ENCODE data around the gene GPR151. TPM values are rescaled to one million over a fixed set of nuclear protein-coding genes. Genes with fewer than 3 reads are reported as not detected.

GPR151 gene
- polyA plus RNA-seq, 2 of the 4 experiments (the other 2 are of a cell fraction): not detected

DNA sequence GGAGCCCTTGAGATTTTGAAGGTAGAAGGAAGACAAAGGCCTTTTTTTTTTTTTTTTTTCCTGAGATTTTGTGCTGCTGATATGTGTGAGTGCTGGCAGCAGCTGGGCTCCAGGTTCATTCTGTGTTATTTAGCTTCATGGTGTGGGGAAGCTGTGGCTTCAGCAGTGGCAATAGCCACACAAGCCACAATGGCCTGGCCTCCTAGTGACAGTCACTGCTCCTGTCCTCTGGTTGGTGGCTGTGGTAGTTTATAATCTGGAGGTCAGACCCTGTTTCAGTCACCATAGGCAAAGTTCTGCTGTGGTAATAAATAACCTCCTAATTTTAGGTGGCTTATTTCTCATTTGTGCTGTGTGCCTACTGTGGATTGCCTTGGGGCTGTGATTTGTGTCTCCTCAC, 28.2 kb upstream of the GPR151 start:
- no peak overlapping the region for H3K4me2 ChIP-seq
- H3K9me3 ChIP-seq: no peaks in the 10 kb centered on the region
- TF ChIP-seq, protein P1, sequence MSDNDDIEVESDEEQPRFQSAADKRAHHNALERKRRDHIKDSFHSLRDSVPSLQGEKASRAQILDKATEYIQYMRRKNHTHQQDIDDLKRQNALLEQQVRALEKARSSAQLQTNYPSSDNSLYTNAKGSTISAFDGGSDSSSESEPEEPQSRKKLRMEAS (IDR thresholded peaks at IDR 0.05): no peak
- TF ChIP-seq RCOR1 (IDR thresholded peaks at IDR 0.05; ENCODE audit: low read depth, low read length) (no peak), CHD2 (IDR thresholded peaks at IDR 0.05; ENCODE audit: low read length, partially characterized antibody) (no peak)
- H3K4me1 ChIP-seq: no peaks in the 10 kb centered on the region
- DNase-seq (ENCODE audit: low read depth in 1 of 2, low spot score in 1 of 2): no peak
- no peak for ATAC-seq
- no peak for FAIRE-seq
- ChIA-PET POLR2A (interaction anchor here (0.6 kb wide), 1 partner anchor 563 kb away, joined by 3 read pairs; no protein-coding TSS in a partner anchor), CTCF (interaction anchor here (0.6 to 4.8 kb wide), 3 partner anchors 12 to 645 kb away, joined by 3 to 50 read pairs (median 7); no protein-coding TSS in a partner anchor)
- no peak overlapping the region for H3K4me3 ChIP-seq
- H3K27ac ChIP-seq: no peak overlapping the region

DNA sequence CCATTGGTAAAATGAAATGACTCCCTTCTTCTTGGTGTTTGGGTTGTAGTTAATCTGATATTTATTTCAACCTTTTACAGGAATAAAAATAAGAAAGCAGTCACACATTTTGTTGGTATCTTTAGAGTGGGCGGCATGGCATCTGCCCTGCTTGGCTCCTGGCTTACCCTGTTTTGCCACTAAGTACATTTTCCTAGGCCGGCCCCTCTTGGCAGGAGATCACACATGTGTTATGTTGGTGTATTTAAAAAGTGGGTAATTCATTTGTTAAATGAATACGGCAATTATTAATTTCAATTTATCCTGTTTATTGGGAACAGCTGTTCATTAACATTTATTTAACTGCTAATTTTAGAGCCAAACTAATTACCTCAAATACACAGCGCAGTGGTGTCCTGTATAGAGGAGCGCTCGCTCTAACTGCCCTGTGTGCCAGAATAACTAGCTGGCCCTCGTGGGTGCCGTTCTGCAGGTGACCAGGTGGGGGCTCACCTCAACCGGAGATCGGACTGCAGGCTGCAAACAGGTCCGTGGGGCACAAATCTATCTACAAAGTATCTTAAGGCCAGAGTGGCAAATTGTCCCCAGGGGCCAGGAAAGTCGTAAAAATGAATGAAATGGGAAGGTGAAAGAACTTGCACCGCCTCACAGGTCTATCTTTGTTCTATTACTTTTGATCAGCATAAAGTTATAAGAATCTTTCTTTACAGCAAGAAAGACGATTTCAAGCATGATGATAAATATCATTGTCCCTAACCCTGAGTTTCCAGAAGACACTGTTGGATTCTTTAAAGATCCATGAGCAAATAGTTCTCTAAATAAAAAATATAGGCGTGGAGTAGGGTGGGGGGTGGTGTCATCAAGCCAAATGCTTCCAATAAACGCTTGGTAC, 26.2 kb upstream of the GPR151 start:
- Histone ChIP-seq H3K27ac (no peak overlapping the region), H3K4me2 (peak overlapping the region; percentile 24; the same call in 1 of the 3 replicates), H3K9me3 (no peaks in the 10 kb centered on the region), H3K4me3 (no peak overlapping the region), H3K4me1 (no peaks in the 10 kb centered on the region)
- POLR2A ChIA-PET: no interaction called here
- peak; percentile 69 to 70 for DNase-seq (ENCODE audit: low read depth in 1 of 2, low spot score in 1 of 2)
- CTCF ChIA-PET: interaction anchor here (0.6 to 6.6 kb wide), 33 partner anchors 9 to 646 kb away, joined by 3 to 121 read pairs (median 4); partner anchors contain the start of gene PPP2R2B
- WGBS (ENCODE audit: missing lambda C conversion rate): 19% methylated on average over 16 of the region's 16 CpGs
- no peak for FAIRE-seq
- peak; percentile 97 to 99 for ATAC-seq
- TF ChIP-seq, protein P2, sequence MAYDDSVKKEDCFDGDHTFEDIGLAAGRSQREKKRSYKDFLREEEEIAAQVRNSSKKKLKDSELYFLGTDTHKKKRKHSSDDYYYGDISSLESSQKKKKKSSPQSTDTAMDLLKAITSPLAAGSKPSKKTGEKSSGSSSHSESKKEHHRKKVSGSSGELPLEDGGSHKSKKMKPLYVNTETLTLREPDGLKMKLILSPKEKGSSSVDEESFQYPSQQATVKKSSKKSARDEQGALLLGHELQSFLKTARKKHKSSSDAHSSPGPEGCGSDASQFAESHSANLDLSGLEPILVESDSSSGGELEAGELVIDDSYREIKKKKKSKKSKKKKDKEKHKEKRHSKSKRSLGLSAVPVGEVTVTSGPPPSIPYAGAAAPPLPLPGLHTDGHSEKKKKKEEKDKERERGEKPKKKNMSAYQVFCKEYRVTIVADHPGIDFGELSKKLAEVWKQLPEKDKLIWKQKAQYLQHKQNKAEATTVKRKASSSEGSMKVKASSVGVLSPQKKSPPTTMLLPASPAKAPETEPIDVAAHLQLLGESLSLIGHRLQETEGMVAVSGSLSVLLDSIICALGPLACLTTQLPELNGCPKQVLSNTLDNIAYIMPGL (CRISPR knock-in tag; IDR thresholded peaks at IDR 0.05; ENCODE audit: borderline replicate concordance): no peak
- peak; percentile 89 to 94 for TF ChIP-seq RAD21 (conservative IDR thresholded peaks at IDR 0.05 in 1 of 2, IDR thresholded peaks at IDR 0.05 in 1 of 2)
- no peak for TF ChIP-seq RARB (CRISPR knock-in tag; IDR thresholded peaks at IDR 0.05)
- no peak for TF ChIP-seq EHMT2 (IDR thresholded peaks at IDR 0.05; ENCODE audit: low read depth)
- TF ChIP-seq CHD2 (IDR thresholded peaks at IDR 0.05; ENCODE audit: low read length, partially characterized antibody): no peak
- no peak for TF ChIP-seq CHD4 (IDR thresholded peaks at IDR 0.05; ENCODE audit: borderline replicate concordance)
- no peak for TF ChIP-seq PHF8 (IDR thresholded peaks at IDR 0.05; ENCODE audit: borderline replicate concordance, low read depth)
- TF ChIP-seq FOXS1 (CRISPR knock-in tag; IDR thresholded peaks at IDR 0.05): no peak
- TF ChIP-seq CTCF (IDR thresholded peaks at IDR 0.05): peak; percentile 80
- peak; percentile 89 for TF ChIP-seq SMC3 (IDR thresholded peaks at IDR 0.05)
- no peak for TF ChIP-seq JUN (IDR thresholded peaks at IDR 0.05)
- TF ChIP-seq, protein P3, sequence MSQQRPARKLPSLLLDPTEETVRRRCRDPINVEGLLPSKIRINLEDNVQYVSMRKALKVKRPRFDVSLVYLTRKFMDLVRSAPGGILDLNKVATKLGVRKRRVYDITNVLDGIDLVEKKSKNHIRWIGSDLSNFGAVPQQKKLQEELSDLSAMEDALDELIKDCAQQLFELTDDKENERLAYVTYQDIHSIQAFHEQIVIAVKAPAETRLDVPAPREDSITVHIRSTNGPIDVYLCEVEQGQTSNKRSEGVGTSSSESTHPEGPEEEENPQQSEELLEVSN (IDR thresholded peaks at IDR 0.05; ENCODE audit: borderline replicate concordance, low read depth): no peak

GRCh38 chr5:146540414-146540813, 24.4 kb upstream of the GPR151 start:
- TF ChIP-seq CEBPB (IDR thresholded peaks at IDR 0.05): no peak
- TF ChIP-seq TFCP2L1 (CRISPR knock-in tag; IDR thresholded peaks at IDR 0.05): no peak
- no peak for TF ChIP-seq PHF8 (IDR thresholded peaks at IDR 0.05; ENCODE audit: borderline replicate concordance, low read depth)
- no peak for TF ChIP-seq TP53 (CRISPR knock-in tag; IDR thresholded peaks at IDR 0.05)
- TF ChIP-seq EHMT2 (IDR thresholded peaks at IDR 0.05; ENCODE audit: low read depth): no peak
- FAIRE-seq (no peak), DNase-seq (ENCODE audit: low read depth in 1 of 2, low spot score in 1 of 2) (no peak), ATAC-seq (no peak)
- Histone ChIP-seq H3K9me3 (no peaks in the 10 kb centered on the region), H3K4me3 (no peak overlapping the region), H3K4me1 (no peaks in the 10 kb centered on the region), H3K27ac (no peak overlapping the region), H3K4me2 (no peak overlapping the region)
- ChIA-PET CTCF (interaction anchor here (1.2 to 6.6 kb wide), 5 partner anchors 8 to 648 kb away, joined by 3 to 121 read pairs (median 50); no protein-coding TSS in a partner anchor), POLR2A (no interaction called here)
- 53% methylated on average over 2 of the region's 2 CpGs for WGBS (ENCODE audit: missing lambda C conversion rate)

All from A549 (cell line).